ENCODE results near the gene COG5. TPM values are rescaled to one million over a fixed set of nuclear protein-coding genes. Genes with fewer than 3 reads are reported as not detected.
"Not testable (repeated sequence)": the region's sequence is repeated elsewhere in the genome, so short reads cannot be mapped to it uniquely, and the experiment has no call there.

COG5 gene
- total RNA-seq, 1 donor: 53.8 TPM

GRCh38 chr7:107230334-107230733 is 333.4 kb downstream of the COG5 start:
- no peak for TF ChIP-seq CTCF (IDR thresholded peaks at IDR 0.05; ENCODE audit: insufficient read depth, low read length)

GRCh38 chr7:107228291-107228690 is 335.4 kb downstream of the COG5 start:
- TF ChIP-seq CTCF (IDR thresholded peaks at IDR 0.05; ENCODE audit: insufficient read depth, low read length): no peak
- H3K4me3 ChIP-seq (ENCODE audit: low read depth, low read length): no peak overlapping the region
- DNase-seq (ENCODE audit: low read depth): no peak

More at GRCh38 chr7:107230334-107230733, 333.4 kb downstream of the COG5 start:
- H3K4me3 ChIP-seq (ENCODE audit: low read depth, low read length): no peak overlapping the region
- DNase-seq (ENCODE audit: low read depth): peak; percentile 38

GRCh38 chr7:107224374-107225223 is 339.1 kb downstream of the COG5 start:
- H3K4me3 ChIP-seq (ENCODE audit: low read depth, low read length): no peak overlapping the region
- DNase-seq (ENCODE audit: low read depth): no peak
- TF ChIP-seq CTCF (IDR thresholded peaks at IDR 0.05; ENCODE audit: insufficient read depth, low read length): no peak

GRCh38 chr7:107220806-107221205 is 342.9 kb downstream of the COG5 start:
- not testable (repeated sequence) for DNase-seq (ENCODE audit: low read depth); H3K4me3 ChIP-seq (ENCODE audit: low read depth, low read length)

GRCh38 chr7:107220356-107220755 is 343.4 kb downstream of the COG5 start:
- no peak for DNase-seq (ENCODE audit: low read depth)
- no peak overlapping the region for H3K4me3 ChIP-seq (ENCODE audit: low read depth, low read length)
- no peak for TF ChIP-seq CTCF (IDR thresholded peaks at IDR 0.05; ENCODE audit: insufficient read depth, low read length)

GRCh38 chr7:107219563-107220244 is 344.0 kb downstream of the COG5 start:
- DNase-seq (ENCODE audit: low read depth): no peak
- TF ChIP-seq CTCF (IDR thresholded peaks at IDR 0.05; ENCODE audit: insufficient read depth, low read length): no peak
- no peak overlapping the region for H3K4me3 ChIP-seq (ENCODE audit: low read depth, low read length)

GRCh38 chr7:107213945-107214344 is 349.8 kb downstream of the COG5 start:
- DNase-seq (ENCODE audit: low read depth): no peak
- TF ChIP-seq CTCF (IDR thresholded peaks at IDR 0.05; ENCODE audit: insufficient read depth, low read length): no peak
- no peak overlapping the region for H3K4me3 ChIP-seq (ENCODE audit: low read depth, low read length)
